Kidney tubule cell (primary cell): ENCODE measurements around the gene ZNF669.
A peak's percentile ranks its signal among the peaks of the same experiment; 100 is the strongest.

Experiments used
- DNase-seq: peaks from one replicate; pipeline ENCODE4 v3.0.0-alpha.2; 2018; ENCODE audit warnings: low spot score

ZNF669 gene

DNA sequence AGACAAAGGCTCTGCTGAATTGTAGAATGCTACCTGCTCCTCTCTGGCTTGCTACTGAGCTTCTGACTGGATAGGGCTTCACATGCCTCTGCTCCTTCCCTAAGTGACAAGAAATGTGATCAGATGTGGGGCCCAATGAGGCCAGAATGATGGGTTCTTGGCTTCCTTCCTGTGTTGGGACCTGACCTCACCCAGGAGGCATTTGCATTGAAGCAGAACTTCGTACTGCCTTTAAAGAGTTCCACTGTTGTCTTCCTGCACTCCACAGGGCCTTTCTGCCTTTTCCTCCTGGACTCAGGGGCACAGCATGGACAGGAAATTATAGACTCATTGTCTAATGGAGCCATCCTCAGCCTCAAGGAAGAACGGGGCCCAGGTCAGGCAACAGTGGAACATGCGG is 39.9 kb downstream of the ZNF669 start:
- peak; percentile 81 for DNase-seq

DNA sequence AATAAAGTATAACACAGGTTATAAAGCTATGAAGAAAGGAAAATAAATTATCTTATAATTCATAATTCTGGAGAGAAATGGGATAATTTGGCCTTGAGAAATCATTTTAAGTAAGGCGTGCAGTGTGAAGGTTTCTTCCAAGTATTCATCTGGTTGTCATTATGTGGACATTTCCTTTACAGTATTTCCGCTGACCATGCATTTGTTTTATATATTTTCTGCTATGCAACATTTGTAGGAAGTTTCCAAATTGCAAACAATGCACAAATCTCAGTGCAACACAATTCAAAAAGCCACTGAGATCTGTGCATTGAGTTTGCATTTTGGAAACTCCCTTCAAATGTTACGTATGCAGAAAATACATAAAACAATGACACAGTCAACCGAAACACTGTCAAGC is 43.4 kb downstream of the ZNF669 start:
- DNase-seq = no peak

DNA sequence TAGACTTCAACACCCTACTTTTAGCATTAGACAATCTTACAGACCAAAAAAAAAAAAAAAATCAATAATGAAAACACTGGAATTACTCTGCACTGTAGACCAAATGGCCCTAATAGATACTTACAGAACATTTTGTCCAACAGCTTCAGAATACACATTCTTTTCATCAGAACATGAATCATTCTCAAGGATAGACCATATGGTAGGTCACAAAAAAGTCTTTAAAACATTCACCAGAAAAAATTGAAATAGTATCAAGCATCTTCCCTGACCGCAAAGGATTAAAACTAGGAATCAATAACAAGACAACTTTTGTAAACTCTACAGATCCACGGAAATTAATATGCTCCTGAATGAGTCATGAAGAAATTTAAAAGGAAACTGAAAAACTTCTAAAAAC is 48.1 kb downstream of the ZNF669 start:
- DNase-seq = no peak

DNA sequence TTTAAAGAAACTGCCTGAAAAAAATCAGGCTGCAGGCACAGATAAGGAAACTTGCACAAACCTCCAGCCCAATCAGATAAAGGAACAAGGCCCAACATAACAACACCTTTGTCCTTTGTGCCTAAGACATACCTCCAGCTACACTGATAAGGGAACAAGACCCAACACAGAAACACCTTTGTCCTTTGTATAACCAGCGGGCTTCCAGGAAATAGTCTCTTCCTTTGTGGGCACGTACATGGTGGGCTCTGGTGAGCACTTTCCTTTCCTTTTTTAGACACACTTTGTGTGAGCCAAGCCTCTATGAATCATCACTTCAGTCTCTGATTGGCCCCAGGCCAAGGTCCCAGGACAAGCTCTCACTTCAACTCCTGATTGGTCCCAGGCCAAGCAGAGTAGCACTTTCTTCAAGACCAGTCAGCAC is 49.2 kb downstream of the ZNF669 start:
- DNase-seq = peak; percentile 69
